GM23338 (cell line): ENCODE data around the gene ANKRD40CL. TPM values are rescaled to one million over a fixed set of nuclear protein-coding genes. Genes with fewer than 3 reads are reported as not detected.

Experiments used
- ATAC-seq: fragments of 200-7000 bp; cut with Tn5 transposase; 3 replicates; pipeline ENCODE4 v1.9.1; 2020
- DNase-seq: peaks from one replicate; pipeline ENCODE4 v3.0.0-alpha.2; 2015; ENCODE audit warnings: low spot score
- H2AFZ ChIP-seq: fragments of 200-600 bp; sonication (generic); 2 replicates; pipeline ENCODE4 v1.8.0; 2016; ENCODE audit warnings: antibody characterized with exemption, mild to moderate bottlenecking, moderate library complexity
- H3F3A ChIP-seq: fragments of 200-600 bp; sonication (generic); replicated peaks from 2 replicates; pipeline ENCODE4 v1.8.0; 2017; ENCODE audit warnings: antibody characterized with exemption, mixed run types, low read depth
- H3K27ac ChIP-seq: fragments of 200-600 bp; sonication (generic); 2 replicates; pipeline ENCODE4 v1.6.1; 2016; ENCODE audit warnings: low read depth
- H3K27me3 ChIP-seq: fragments of 200-600 bp; sonication (generic); 2 replicates; pipeline ENCODE4 v1.8.0; 2016; ENCODE audit warnings: mild to moderate bottlenecking, mixed run types, moderate library complexity; ENCODE audit not compliant: insufficient read depth
- H3K36me3 ChIP-seq: fragments of 200-600 bp; sonication (generic); 2 replicates; pipeline ENCODE4 v1.8.0; 2016; ENCODE audit warnings: mild to moderate bottlenecking; ENCODE audit not compliant: insufficient read depth
- H3K4me1 ChIP-seq: fragments of 200-600 bp; sonication (generic); 2 replicates; pipeline ENCODE4 v1.8.0; 2016; ENCODE audit warnings: mild to moderate bottlenecking, moderate library complexity; ENCODE audit not compliant: insufficient read depth
- H3K4me2 ChIP-seq: fragments of 200-600 bp; sonication (generic); 2 replicates; pipeline ENCODE4 v1.7.1; 2017; ENCODE audit warnings: mixed run types
- H3K4me3 ChIP-seq: fragments of 200-600 bp; sonication (generic); 2 replicates; pipeline ENCODE4 v1.6.1; 2016; ENCODE audit warnings: mixed run types
- H3K79me2 ChIP-seq: fragments of 200-600 bp; sonication (generic); replicated peaks from 2 replicates; pipeline ENCODE4 v1.8.0; 2017; ENCODE audit warnings: mild to moderate bottlenecking; ENCODE audit not compliant: insufficient read depth
- H3K9me2 ChIP-seq: fragments of 200-600 bp; sonication (generic); 2 replicates; pipeline ENCODE4 v1.8.0; 2017; ENCODE audit not compliant: insufficient read depth
- H4K20me1 ChIP-seq: fragments of 200-600 bp; sonication (generic); replicated peaks from 2 replicates; pipeline ENCODE4 v1.8.0; 2017; ENCODE audit warnings: mild to moderate bottlenecking; ENCODE audit not compliant: insufficient read depth
- H3K27ac Mint-ChIP-seq: 2 replicates; pipeline ENCODE4 v1.8.0; 2020; ENCODE audit warnings: inconsistent platforms, mild to moderate bottlenecking, moderate library complexity, mixed read lengths
- H3K27me3 Mint-ChIP-seq: 3 replicates; pipeline ENCODE4 v1.8.0; 2022; ENCODE audit warnings: low read depth, mild to moderate bottlenecking, moderate library complexity, mixed read lengths, inconsistent platforms; ENCODE audit not compliant: insufficient read depth, poor library complexity
- H3K36me3 Mint-ChIP-seq: 3 replicates; pipeline ENCODE4 v1.8.0; 2021; ENCODE audit warnings: low read depth, mild to moderate bottlenecking, inconsistent platforms, moderate library complexity, mixed read lengths
- H3K4me1 Mint-ChIP-seq: 3 replicates; pipeline ENCODE4 v1.8.0; 2020; ENCODE audit warnings: mild to moderate bottlenecking, inconsistent platforms, mixed read lengths
- H3K4me3 Mint-ChIP-seq: 3 replicates; pipeline ENCODE4 v1.8.0; 2021; ENCODE audit warnings: moderate library complexity, mild to moderate bottlenecking, inconsistent platforms, mixed read lengths
- H3K9me3 Mint-ChIP-seq: 3 replicates; pipeline ENCODE4 v1.8.0; 2020; ENCODE audit warnings: moderate library complexity, mild to moderate bottlenecking, inconsistent platforms, mixed read lengths
- CREB1 ChIP-seq: fragments of 250-450 bp; sonication (Bioruptor Pico); IDR thresholded peaks from 2 replicates; pipeline ENCODE4 v1.5.0; 2020; ENCODE audit warnings: low read depth, mild to moderate bottlenecking, moderate library complexity
- CTCF ChIP-seq, 2 experiments: fragments of 200-600 bp in 1 of 2; sonication (generic) in 1 of 2; conservative IDR thresholded peaks; 2 replicates each; pipeline versions ENCODE4 v1.5.1 to v1.6.1; 2016 to 2017; ENCODE audit warnings: antibody characterized with exemption in 2 of 2, low read depth in 2 of 2, mild to moderate bottlenecking in 2 of 2, moderate library complexity in 1 of 2
- ETS1 ChIP-seq: IDR thresholded peaks from 2 replicates; pipeline ENCODE4 v1.6.1; 2016; ENCODE audit warnings: antibody characterized with exemption
- EZH2 ChIP-seq: fragments of 200-600 bp; sonication (generic); IDR thresholded peaks from one replicate; pipeline ENCODE4 v1.8.0; 2017; ENCODE audit warnings: antibody characterized with exemption, mild to moderate bottlenecking, low read depth; ENCODE audit not compliant: unreplicated experiment
- EZH2phosphoT487 ChIP-seq: fragments of 200-600 bp; sonication (generic); IDR thresholded peaks from one replicate; pipeline ENCODE4 v1.8.1; 2018; ENCODE audit warnings: antibody characterized with exemption; ENCODE audit not compliant: unreplicated experiment
- JUNB ChIP-seq: IDR thresholded peaks from one replicate; pipeline ENCODE4 v1.6.1; 2016; ENCODE audit warnings: antibody characterized with exemption; ENCODE audit not compliant: unreplicated experiment
- NANOG ChIP-seq: IDR thresholded peaks from 2 replicates; pipeline ENCODE4 v1.6.1; 2016; ENCODE audit warnings: antibody characterized with exemption, borderline replicate concordance
- POLR2AphosphoS5 ChIP-seq: IDR thresholded peaks from 2 replicates; pipeline ENCODE4 v1.6.1; 2016; ENCODE audit warnings: antibody characterized with exemption, low read depth
- REST ChIP-seq: IDR thresholded peaks from one replicate; pipeline ENCODE4 v1.6.1; 2018; ENCODE audit warnings: antibody characterized with exemption; ENCODE audit not compliant: unreplicated experiment
- STAT1 ChIP-seq: IDR thresholded peaks from one replicate; pipeline ENCODE4 v1.6.1; 2016; ENCODE audit warnings: antibody characterized with exemption; ENCODE audit not compliant: unreplicated experiment
- ZNF114 ChIP-seq: fragments of 250-450 bp; sonication (Bioruptor Pico); IDR thresholded peaks from 2 replicates; pipeline ENCODE4 v1.5.0; 2020; ENCODE audit warnings: mild to moderate bottlenecking, moderate library complexity
- ZNF331 ChIP-seq: fragments of 250-450 bp; sonication (Bioruptor Pico); IDR thresholded peaks from 2 replicates; pipeline ENCODE4 v1.5.0; 2020; ENCODE audit warnings: low read depth, mild to moderate bottlenecking, moderate library complexity
- ZNF462 ChIP-seq: fragments of 250-450 bp; sonication (Bioruptor Pico); IDR thresholded peaks from 2 replicates; pipeline ENCODE4 v1.5.0; 2020; ENCODE audit warnings: mild to moderate bottlenecking, moderate library complexity
- polyA plus RNA-seq: library from polyadenylated mRNA; unstranded; fragments of >200 nt; fragmentation: Nextera tagmentation; extraction: Ambion mirVana; gene quantifications from 2 replicates; pipeline ENCODE4 v1.2.1, GENCODE V29; 2016
- total RNA-seq: library from RNA; depleted of rRNA; stranded (reverse); fragments of >200 nt; shearing (Covaris generic); gene quantifications from 2 replicates; pipeline ENCODE4 v1.2.3, GENCODE V29; 2014

Gene ANKRD40CL
- total and polyA plus RNA-seq, 2 experiments from 2014 or later, result not detected

GRCh38 chr17:50798424-50799288, 31.3 kb upstream of the ANKRD40CL start:
- Histone ChIP-seq H3K4me2 (no peak overlapping the region), H3K4me1 (no peaks in the 10 kb centered on the region), H2AFZ (0 out of 2 replicates have a peak overlapping the region, but pooled peaks have one; percentile 38), H3K36me3 (no peaks in the 10 kb centered on the region), H4K20me1 (no peaks in the 10 kb centered on the region), H3K9me2 (no peaks in the 10 kb centered on the region), H3K79me2 (no peaks in the 10 kb centered on the region), H3K27ac (no peak overlapping the region), H3K4me3 (no peak overlapping the region), H3K27me3 (no peaks in the 10 kb centered on the region), H3F3A (no peaks in the 10 kb centered on the region)
- Mint-ChIP-seq H3K4me1 (peaks cover 27% of the 10 kb centered on the region), H3K27ac (no peak overlapping the region), H3K9me3 (no peaks in the 10 kb centered on the region), H3K27me3 (no peaks in the 10 kb centered on the region), H3K4me3 (no peak overlapping the region; the same call in 2 of the 3 replicates), H3K36me3 (no peaks in the 10 kb centered on the region)
- DNase-seq (no peak), ATAC-seq (peak; percentile 44)
- TF ChIP-seq CTCF (conservative IDR thresholded peaks at IDR 0.05; ENCODE audit: low read depth in 2 of 2) (no peak), JUNB (no peak), REST (no peak), CREB1 (CRISPR knock-in tag) (no peak), STAT1 (no peak), ZNF114 (CRISPR knock-in tag) (no peak), ZNF331 (CRISPR knock-in tag) (no peak), ETS1 (no peak), POLR2AphosphoS5 (no peak), NANOG (no peak), EZH2 (no peak), ZNF462 (CRISPR knock-in tag) (no peak), EZH2phosphoT487 (no peak)
